Measurements from ENCODE around the gene NPR1. TPM values are rescaled to one million over a fixed set of nuclear protein-coding genes. Genes with fewer than 3 reads are reported as not detected.

Gene NPR1
- total and polyA plus RNA-seq, 7 donors = 4.5 to 11.1 (median 8.5) TPM

- ATAC-seq (no peak), DNase-seq (no peak)
- intact Hi-C loops (cut with DNase I) = no loop called here
- no peaks in the 10 kb centered on the region for H3K4me1 ChIP-seq
- H3K27ac ChIP-seq = no peak overlapping the region
- H3K4me3 ChIP-seq = no peak overlapping the region
- H3K36me3 ChIP-seq (ENCODE audit: insufficient read depth in 1 of 2, low read depth in 1 of 2) = peaks cover 0 to 3% of the 10 kb centered on the region in 2 donors
- no peaks in the 10 kb centered on the region for H3K27me3 ChIP-seq (ENCODE audit: insufficient read depth in 3 of 3, low read length in 2 of 3)
- H3K9me3 ChIP-seq = no peaks in the 10 kb centered on the region
- TF ChIP-seq CTCF (IDR thresholded peaks at IDR 0.05) = no peak
- WGBS, 3 donors = 83 to 85% (median 84%) methylated on average over 13 to 16 of the region's 16 CpGs
Observed at GRCh38 chr1:153687346-153688125, 9.0 kb downstream of the NPR1 start.

- DNase-seq = no peak
- WGBS, 3 donors = 73 to 83% (median 80%) methylated on average over 7 of the region's 7 CpGs
Observed at GRCh38 chr1:153688276-153688675, 9.8 kb downstream of the NPR1 start.

GRCh38 chr1:153688736-153689328 is 10.3 kb downstream of the NPR1 start:
- H3K36me3 ChIP-seq (ENCODE audit: insufficient read depth in 1 of 2, low read depth in 1 of 2) = no peaks in the 10 kb centered on the region
- H3K4me1 ChIP-seq = no peaks in the 10 kb centered on the region
- TF ChIP-seq CTCF (IDR thresholded peaks at IDR 0.05) = no peak
- DNase-seq (no peak), ATAC-seq (no peak)
- WGBS, 3 donors = 83 to 87% (median 85%) methylated on average over 18 of the region's 18 CpGs
- no peaks in the 10 kb centered on the region for H3K27me3 ChIP-seq (ENCODE audit: insufficient read depth in 3 of 3, low read length in 2 of 3)
- H3K9me3 ChIP-seq = no peaks in the 10 kb centered on the region
- intact Hi-C loops (cut with DNase I) = no loop called here
- no peak overlapping the region for H3K4me3 ChIP-seq
- no peak overlapping the region for H3K27ac ChIP-seq

More at GRCh38 chr1:153688276-153688675, 9.8 kb downstream of the NPR1 start:
- Histone ChIP-seq H3K4me3 (no peak overlapping the region), H3K27me3 (ENCODE audit: insufficient read depth in 3 of 3, low read length in 2 of 3) (no peaks in the 10 kb centered on the region), H3K4me1 (no peaks in the 10 kb centered on the region), H3K9me3 (no peaks in the 10 kb centered on the region), H3K27ac (no peak overlapping the region), H3K36me3 (ENCODE audit: insufficient read depth in 1 of 2, low read depth in 1 of 2) (no peaks in the 10 kb centered on the region)
- intact Hi-C loops (cut with DNase I) = no loop called here
- TF ChIP-seq CTCF (IDR thresholded peaks at IDR 0.05) = no peak
- ATAC-seq = no peak

- no peak overlapping the region for H3K4me3 ChIP-seq
- no peak for ATAC-seq
- intact Hi-C loops (cut with DNase I) = no loop called here
- no peak overlapping the region for H3K27ac ChIP-seq
- H3K36me3 ChIP-seq (ENCODE audit: insufficient read depth in 1 of 2, low read depth in 1 of 2) = no peaks in the 10 kb centered on the region
- TF ChIP-seq CTCF (IDR thresholded peaks at IDR 0.05) = no peak
- WGBS, 3 donors = 65 to 74% (median 68%) methylated on average over 4 of the region's 4 CpGs
- no peaks in the 10 kb centered on the region for H3K9me3 ChIP-seq
- DNase-seq = no peak
- no peaks in the 10 kb centered on the region for H3K27me3 ChIP-seq (ENCODE audit: insufficient read depth in 3 of 3, low read length in 2 of 3)
- no peaks in the 10 kb centered on the region for H3K4me1 ChIP-seq
Observed at GRCh38 chr1:153693466-153693865, 15.0 kb downstream of the NPR1 start.
